ENCODE measurements around the gene MMP20. TPM values are rescaled to one million over a fixed set of nuclear protein-coding genes. Genes with fewer than 3 reads are reported as not detected.

MMP20 gene
- total RNA-seq, 2 donors from 2014 or later = not detected

GRCh38 chr11:102614485-102614884 is 10.6 kb downstream of the MMP20 start:
- Mint-ChIP-seq H3K4me3 (no peak overlapping the region), H3K36me3 (ENCODE audit: low read depth) (no peaks in the 10 kb centered on the region), H3K4me1 (peaks cover 4% of the 10 kb centered on the region), H3K9me3 (no peaks in the 10 kb centered on the region), H3K27ac (no peak overlapping the region), H3K27me3 (no peaks in the 10 kb centered on the region)
- no peak for ATAC-seq (replicated peaks)

- no peak overlapping the region for H3K27ac Mint-ChIP-seq
- no peak for ATAC-seq (replicated peaks)
- peaks cover 4% of the 10 kb centered on the region for H3K4me1 Mint-ChIP-seq
- no peak overlapping the region for H3K4me3 Mint-ChIP-seq
- H3K9me3 Mint-ChIP-seq = no peaks in the 10 kb centered on the region
- H3K36me3 Mint-ChIP-seq (ENCODE audit: low read depth) = no peaks in the 10 kb centered on the region
- H3K27me3 Mint-ChIP-seq = no peaks in the 10 kb centered on the region
Observed at GRCh38 chr11:102614031-102614430, 11.1 kb downstream of the MMP20 start.

- no peak for ATAC-seq (replicated peaks)
- H3K4me3 Mint-ChIP-seq = no peak overlapping the region
Observed at GRCh38 chr11:102613450-102613849, 11.7 kb downstream of the MMP20 start.

GRCh38 chr11:102611291-102611690 is 13.8 kb downstream of the MMP20 start:
- ATAC-seq (replicated peaks) = peak; percentile 48
- Mint-ChIP-seq H3K27ac (no peak overlapping the region), H3K4me1 (peaks cover 4% of the 10 kb centered on the region), H3K4me3 (no peak overlapping the region), H3K36me3 (ENCODE audit: low read depth) (no peaks in the 10 kb centered on the region), H3K9me3 (no peaks in the 10 kb centered on the region), H3K27me3 (no peaks in the 10 kb centered on the region)

More at GRCh38 chr11:102613450-102613849, 11.7 kb downstream of the MMP20 start:
- peaks cover 4% of the 10 kb centered on the region for H3K4me1 Mint-ChIP-seq
- no peak overlapping the region for H3K27ac Mint-ChIP-seq
- no peaks in the 10 kb centered on the region for H3K27me3 Mint-ChIP-seq
- H3K9me3 Mint-ChIP-seq = no peaks in the 10 kb centered on the region
- no peaks in the 10 kb centered on the region for H3K36me3 Mint-ChIP-seq (ENCODE audit: low read depth)

- Mint-ChIP-seq H3K9me3 (no peaks in the 10 kb centered on the region), H3K4me3 (no peak overlapping the region), H3K36me3 (ENCODE audit: low read depth) (no peaks in the 10 kb centered on the region), H3K27me3 (peaks cover 3% of the 10 kb centered on the region), H3K4me1 (peaks cover 4% of the 10 kb centered on the region), H3K27ac (no peak overlapping the region)
- ATAC-seq (replicated peaks) = no peak
Observed at GRCh38 chr11:102610200-102610599, 14.9 kb downstream of the MMP20 start.

GRCh38 chr11:102608699-102609098 is 16.4 kb downstream of the MMP20 start:
- no peak for ATAC-seq (replicated peaks)
- H3K9me3 Mint-ChIP-seq = no peaks in the 10 kb centered on the region

GRCh38 chr11:102604875-102605274 is 20.3 kb downstream of the MMP20 start:
- ATAC-seq (replicated peaks) = no peak
- H3K4me1 Mint-ChIP-seq = peaks cover 3% of the 10 kb centered on the region
- no peak overlapping the region for H3K4me3 Mint-ChIP-seq
- no peaks in the 10 kb centered on the region for H3K9me3 Mint-ChIP-seq
- no peak overlapping the region for H3K27ac Mint-ChIP-seq
- H3K36me3 Mint-ChIP-seq (ENCODE audit: low read depth) = no peaks in the 10 kb centered on the region
- peaks cover 12% of the 10 kb centered on the region for H3K27me3 Mint-ChIP-seq

More at GRCh38 chr11:102608699-102609098, 16.4 kb downstream of the MMP20 start:
- H3K27me3 Mint-ChIP-seq = peaks cover 3% of the 10 kb centered on the region
- H3K4me1 Mint-ChIP-seq = peaks cover 4% of the 10 kb centered on the region
- H3K4me3 Mint-ChIP-seq = no peak overlapping the region
- no peak overlapping the region for H3K27ac Mint-ChIP-seq
- H3K36me3 Mint-ChIP-seq (ENCODE audit: low read depth) = no peaks in the 10 kb centered on the region

GRCh38 chr11:102604011-102604410 is 21.1 kb downstream of the MMP20 start:
- Mint-ChIP-seq H3K36me3 (ENCODE audit: low read depth) (no peaks in the 10 kb centered on the region), H3K27me3 (peaks cover 12% of the 10 kb centered on the region), H3K4me1 (peaks cover 9% of the 10 kb centered on the region), H3K9me3 (no peaks in the 10 kb centered on the region), H3K27ac (no peak overlapping the region), H3K4me3 (no peak overlapping the region)
- ATAC-seq (replicated peaks) = no peak

- no peak for ATAC-seq (replicated peaks)
- Mint-ChIP-seq H3K4me3 (no peak overlapping the region), H3K27me3 (peaks cover 12% of the 10 kb centered on the region), H3K27ac (no peak overlapping the region), H3K4me1 (peaks cover 13% of the 10 kb centered on the region), H3K36me3 (ENCODE audit: low read depth) (no peaks in the 10 kb centered on the region), H3K9me3 (no peaks in the 10 kb centered on the region)
Observed at GRCh38 chr11:102603576-102603975, 21.6 kb downstream of the MMP20 start.

- no peak overlapping the region for H3K27ac Mint-ChIP-seq
- no peaks in the 10 kb centered on the region for H3K9me3 Mint-ChIP-seq
- H3K4me1 Mint-ChIP-seq = peaks cover 14% of the 10 kb centered on the region
- H3K27me3 Mint-ChIP-seq = peaks cover 12% of the 10 kb centered on the region
- no peak for ATAC-seq (replicated peaks)
- H3K4me3 Mint-ChIP-seq = no peak overlapping the region
- H3K36me3 Mint-ChIP-seq (ENCODE audit: low read depth) = no peaks in the 10 kb centered on the region
Observed at GRCh38 chr11:102603091-102603490, 22.0 kb downstream of the MMP20 start.

- no peak overlapping the region for H3K4me3 Mint-ChIP-seq
- peaks cover 9% of the 10 kb centered on the region for H3K27me3 Mint-ChIP-seq
- no peak overlapping the region for H3K27ac Mint-ChIP-seq
- peaks cover 14% of the 10 kb centered on the region for H3K4me1 Mint-ChIP-seq
- H3K9me3 Mint-ChIP-seq = no peaks in the 10 kb centered on the region
- no peaks in the 10 kb centered on the region for H3K36me3 Mint-ChIP-seq (ENCODE audit: low read depth)
- ATAC-seq (replicated peaks) = no peak
Observed at GRCh38 chr11:102600666-102601065, 24.5 kb downstream of the MMP20 start.

- Mint-ChIP-seq H3K9me3 (no peaks in the 10 kb centered on the region), H3K27ac (peak overlapping the region; percentile 40), H3K27me3 (peaks cover 9% of the 10 kb centered on the region), H3K4me3 (peak overlapping the region; percentile 51), H3K4me1 (peaks cover 14% of the 10 kb centered on the region), H3K36me3 (ENCODE audit: low read depth) (no peaks in the 10 kb centered on the region)
- peak; percentile 98 for ATAC-seq (replicated peaks)
Observed at GRCh38 chr11:102599642-102600261, 25.4 kb downstream of the MMP20 start.

- Mint-ChIP-seq H3K4me1 (peaks cover 14% of the 10 kb centered on the region), H3K9me3 (no peaks in the 10 kb centered on the region), H3K36me3 (ENCODE audit: low read depth) (no peaks in the 10 kb centered on the region), H3K4me3 (no peak overlapping the region), H3K27me3 (peaks cover 9% of the 10 kb centered on the region), H3K27ac (no peak overlapping the region)
- ATAC-seq (replicated peaks) = no peak
Observed at GRCh38 chr11:102598272-102598671, 26.9 kb downstream of the MMP20 start.

GRCh38 chr11:102596578-102596977 is 28.6 kb downstream of the MMP20 start:
- ATAC-seq (replicated peaks) = no peak
- H3K4me3 Mint-ChIP-seq = no peak overlapping the region
- peaks cover 14% of the 10 kb centered on the region for H3K4me1 Mint-ChIP-seq
- H3K9me3 Mint-ChIP-seq = no peaks in the 10 kb centered on the region
- peaks cover 8% of the 10 kb centered on the region for H3K27me3 Mint-ChIP-seq
- H3K36me3 Mint-ChIP-seq (ENCODE audit: low read depth) = no peaks in the 10 kb centered on the region
- no peak overlapping the region for H3K27ac Mint-ChIP-seq

GRCh38 chr11:102592634-102593581 is 32.2 kb downstream of the MMP20 start:
- Mint-ChIP-seq H3K9me3 (no peaks in the 10 kb centered on the region), H3K4me1 (peaks cover 6% of the 10 kb centered on the region), H3K36me3 (ENCODE audit: low read depth) (no peaks in the 10 kb centered on the region), H3K27me3 (peaks cover 5% of the 10 kb centered on the region), H3K27ac (no peak overlapping the region), H3K4me3 (no peak overlapping the region)
- peak; percentile 60 for ATAC-seq (replicated peaks)

Measured in activated T-helper 17 cell treated with anti-CD3 and anti-CD28 coated beads, Interleukin-2, amount 50 U/mL, for 72 hours (primary cell).